A673 (cell line): ENCODE measurements around the gene TMEM270. TPM values are rescaled to one million over a fixed set of nuclear protein-coding genes. Genes with fewer than 3 reads are reported as not detected.

Experiments
- BruUV-seq: library from RNA; stranded (reverse); fragments of 400-500 nt; replicated peaks from 2 replicates; lab custom pipeline; 2021; lab: Mats Ljungman, UMichigan
- CTCF ChIA-PET: fragments of 300-600 bp; sonication (Branson Sonifier 250); formaldehyde crosslinking; loops from one replicate; lab custom pipeline; 2022; ENCODE audit warnings: antibody characterized with exemption; lab: Charles Lee
- POLR2A ChIA-PET: fragments of 300-600 bp; sonication (Branson Sonifier 250); formaldehyde crosslinking; loops from one replicate; lab custom pipeline; 2022; ENCODE audit warnings: antibody characterized with exemption; ENCODE audit not compliant: low non-redundant PET; lab: Charles Lee
- DNase-seq: peaks from one replicate; pipeline ENCODE4 v3.0.0-alpha.2; 2015; ENCODE audit warnings: low spot score
- H3K27ac ChIP-seq: fragments of 200-600 bp; sonication (generic); 2 replicates; pipeline ENCODE4 v1.5.1; 2016; ENCODE audit warnings: mixed run types, low read depth, mild to moderate bottlenecking, mixed read lengths, antibody characterized with exemption, low read length; ENCODE audit not compliant: poor library complexity, severe bottlenecking
- H3K27me3 ChIP-seq: fragments of 200-600 bp; sonication (generic); replicated peaks from 2 replicates; pipeline ENCODE4 v1.6.1; 2017; ENCODE audit warnings: mixed run types, low read depth, mild to moderate bottlenecking, mixed read lengths, antibody characterized with exemption, low read length; ENCODE audit not compliant: insufficient read depth, poor library complexity
- H3K36me3 ChIP-seq: fragments of 200-600 bp; sonication (generic); 2 replicates; pipeline ENCODE4 v1.6.1; 2016; ENCODE audit warnings: mixed run types, mild to moderate bottlenecking, mixed read lengths, antibody characterized with exemption, low read length; ENCODE audit not compliant: insufficient read depth, poor library complexity, severe bottlenecking
- H3K4me1 ChIP-seq: fragments of 200-600 bp; sonication (generic); 2 replicates; pipeline ENCODE4 v1.6.1; 2017; ENCODE audit warnings: mixed run types, mild to moderate bottlenecking, mixed read lengths, antibody characterized with exemption, low read length; ENCODE audit not compliant: insufficient read depth, poor library complexity, severe bottlenecking
- H3K4me3 ChIP-seq: fragments of 200-600 bp; sonication (generic); 2 replicates; pipeline ENCODE4 v1.5.1; 2016; ENCODE audit warnings: low read depth, mixed run types, mild to moderate bottlenecking, mixed read lengths, low read length; ENCODE audit not compliant: poor library complexity, severe bottlenecking
- H3K9me3 ChIP-seq: fragments of 200-600 bp; sonication (generic); 2 replicates; pipeline ENCODE4 v1.6.1; 2016; ENCODE audit warnings: mixed run types, low read depth, mild to moderate bottlenecking, mixed read lengths, antibody characterized with exemption, low read length; ENCODE audit not compliant: poor library complexity, severe bottlenecking
- EZH2 ChIP-seq: fragments of 200-600 bp; sonication (generic); IDR thresholded peaks from 2 replicates; pipeline ENCODE4 v1.6.1; 2017; ENCODE audit warnings: borderline replicate concordance, low read depth, mild to moderate bottlenecking, mixed read lengths, antibody characterized with exemption, low read length; ENCODE audit not compliant: poor library complexity, severe bottlenecking
- intact Hi-C: fragments of 100-400 bp; cut with micrococcal nuclease; formaldehyde crosslinking; loops from one replicate; pipeline ENCODE4 v1.10.0; 2022; ENCODE audit not compliant: unreplicated experiment
- total RNA-seq: library from RNA; stranded (reverse); gene quantifications from 2 replicates; pipeline ENCODE4 v1.2.3, GENCODE V29; 2021
- TF ChIP-seq, protein P1 (sequence below): fragments of 300-800, 200-600 bp; sonication (generic); conservative IDR thresholded peaks from 2 replicates; pipeline ENCODE4 v1.5.1; 2017; ENCODE audit warnings: low read depth, mild to moderate bottlenecking, antibody characterized with exemption, low read length, moderate library complexity, mixed read lengths

TMEM270 gene
- total RNA-seq, 1 experiment from 2014 or later, result not detected

DNA sequence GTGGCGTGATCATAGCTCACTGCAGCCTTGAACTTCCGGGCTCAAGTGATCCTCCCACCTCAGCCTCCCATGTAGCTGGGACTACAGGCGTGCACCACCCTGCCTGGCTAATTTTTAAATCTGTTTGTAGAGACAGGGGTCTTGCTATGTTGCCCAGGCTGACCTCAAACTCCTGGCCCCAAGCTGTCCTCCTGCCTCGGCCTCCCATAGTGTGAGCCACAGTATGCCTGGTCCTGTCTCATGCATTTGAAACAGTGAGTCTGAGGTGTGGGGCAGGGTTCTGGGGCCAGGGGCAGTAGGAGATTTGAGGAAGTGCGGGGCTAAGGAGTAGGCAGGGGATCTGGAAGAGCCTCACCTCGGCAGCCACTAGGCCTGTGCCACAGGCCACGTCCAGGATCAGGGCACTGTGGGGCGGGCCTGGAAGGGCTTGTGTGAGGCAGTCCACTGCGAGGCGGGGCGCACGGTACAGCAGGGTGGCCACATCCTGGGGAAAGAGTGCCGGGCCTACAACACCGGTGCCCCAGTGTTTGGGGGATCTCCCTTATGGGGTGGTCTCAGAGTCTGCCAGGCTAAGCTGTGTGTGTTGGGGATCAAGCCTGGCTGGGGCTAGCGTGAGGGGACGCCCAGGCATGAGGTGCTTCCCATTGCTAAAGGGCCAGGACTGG is 20.1 kb upstream of the TMEM270 start:
- intact Hi-C loops, result no loop called here
- no peak for DNase-seq
- CTCF ChIA-PET, result no interaction called here
- Histone ChIP-seq H3K27ac (no peak overlapping the region), H3K27me3 (no peaks in the 10 kb centered on the region), H3K4me1 (peaks cover 10% of the 10 kb centered on the region), H3K9me3 (no peaks in the 10 kb centered on the region), H3K4me3 (no peak overlapping the region), H3K36me3 (no peaks in the 10 kb centered on the region)
- POLR2A ChIA-PET, result no interaction called here
- TF ChIP-seq, protein P1, sequence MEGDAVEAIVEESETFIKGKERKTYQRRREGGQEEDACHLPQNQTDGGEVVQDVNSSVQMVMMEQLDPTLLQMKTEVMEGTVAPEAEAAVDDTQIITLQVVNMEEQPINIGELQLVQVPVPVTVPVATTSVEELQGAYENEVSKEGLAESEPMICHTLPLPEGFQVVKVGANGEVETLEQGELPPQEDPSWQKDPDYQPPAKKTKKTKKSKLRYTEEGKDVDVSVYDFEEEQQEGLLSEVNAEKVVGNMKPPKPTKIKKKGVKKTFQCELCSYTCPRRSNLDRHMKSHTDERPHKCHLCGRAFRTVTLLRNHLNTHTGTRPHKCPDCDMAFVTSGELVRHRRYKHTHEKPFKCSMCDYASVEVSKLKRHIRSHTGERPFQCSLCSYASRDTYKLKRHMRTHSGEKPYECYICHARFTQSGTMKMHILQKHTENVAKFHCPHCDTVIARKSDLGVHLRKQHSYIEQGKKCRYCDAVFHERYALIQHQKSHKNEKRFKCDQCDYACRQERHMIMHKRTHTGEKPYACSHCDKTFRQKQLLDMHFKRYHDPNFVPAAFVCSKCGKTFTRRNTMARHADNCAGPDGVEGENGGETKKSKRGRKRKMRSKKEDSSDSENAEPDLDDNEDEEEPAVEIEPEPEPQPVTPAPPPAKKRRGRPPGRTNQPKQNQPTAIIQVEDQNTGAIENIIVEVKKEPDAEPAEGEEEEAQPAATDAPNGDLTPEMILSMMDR, result no peak
- TF ChIP-seq EZH2, result no peak
- no TSS peak for BruUV-seq

DNA sequence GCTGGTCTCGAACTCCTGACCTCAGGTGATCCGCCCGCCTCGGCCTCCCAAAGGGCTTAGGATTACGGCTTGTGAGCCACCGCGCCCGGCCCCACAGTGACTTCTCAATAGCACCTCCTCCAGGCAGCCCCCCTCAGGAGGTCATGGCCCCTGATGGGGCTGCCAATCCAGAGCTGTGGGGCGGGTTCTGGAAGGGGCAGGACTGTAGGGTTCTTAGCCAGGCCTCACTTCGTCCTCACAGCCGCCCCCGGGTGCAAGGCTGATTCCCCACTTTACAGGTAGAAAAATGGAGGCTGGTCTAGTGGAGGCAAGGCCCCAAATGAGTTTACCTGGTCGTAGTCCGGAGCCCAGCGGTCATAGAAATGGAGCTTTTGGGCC is 19.3 kb upstream of the TMEM270 start:
- Histone ChIP-seq H3K4me1 (peaks cover 10% of the 10 kb centered on the region), H3K4me3 (peak overlapping the region; percentile 65), H3K27me3 (no peaks in the 10 kb centered on the region), H3K36me3 (no peaks in the 10 kb centered on the region), H3K27ac (peak overlapping the region; percentile 56), H3K9me3 (no peaks in the 10 kb centered on the region)
- ChIA-PET CTCF (no interaction called here), POLR2A (no interaction called here)
- no TSS peak for BruUV-seq
- no peak for TF ChIP-seq EZH2
- TF ChIP-seq, protein P1, result no peak
- intact Hi-C loops, result no loop called here
- no peak for DNase-seq

DNA sequence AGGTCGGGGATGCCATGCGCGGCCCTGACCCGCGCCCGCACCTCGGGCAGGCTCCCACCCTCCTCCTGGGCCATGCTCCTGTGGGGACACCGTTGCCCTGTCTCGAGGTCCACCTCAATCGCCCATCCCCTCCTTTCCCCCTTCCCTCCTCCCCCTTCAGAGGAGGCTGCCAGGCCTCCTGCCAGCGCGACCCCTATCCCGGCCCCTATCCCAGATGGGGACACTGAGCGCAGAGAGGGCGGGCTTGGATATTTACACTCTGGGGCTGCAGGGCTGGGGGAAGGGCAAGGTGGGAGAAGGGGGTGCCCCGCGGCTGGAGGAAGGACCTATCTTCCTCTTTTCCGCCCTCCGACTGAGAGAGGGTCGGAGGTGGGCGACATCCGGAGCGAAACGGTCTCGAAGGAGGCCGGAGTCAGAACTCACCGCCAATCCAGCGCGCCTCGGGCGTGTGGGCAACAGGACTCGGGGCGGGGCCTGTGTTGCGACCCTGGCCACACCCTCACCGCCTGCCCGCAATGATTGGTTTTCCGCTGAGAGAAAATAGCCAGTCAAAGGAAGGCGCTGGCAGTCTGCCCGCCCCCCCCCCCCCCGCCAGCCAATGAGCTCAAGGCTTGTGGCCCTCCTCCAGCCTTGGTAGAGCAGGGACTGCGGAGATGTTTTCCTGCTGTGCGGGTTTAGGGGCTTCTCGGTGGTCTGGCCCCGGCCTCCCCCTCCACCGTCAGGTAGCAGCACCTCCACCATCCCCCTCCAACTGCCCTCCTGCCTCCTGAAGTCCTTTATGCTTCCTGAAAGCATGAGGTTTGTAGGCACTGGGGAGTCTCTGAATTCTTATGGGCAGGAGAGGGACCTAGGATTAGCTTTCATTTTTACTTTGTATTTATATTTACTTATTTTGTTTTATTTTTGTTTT is 18.6 kb upstream of the TMEM270 start, which contains the start of gene METTL27:
Gene METTL27, minus strand, starts transcription at position 450 of the 910 bp plus-strand sequence. Its CDS starts 376 bp downstream, at position 74.
- ChIA-PET POLR2A (interaction anchor here (0.6 kb wide), 1 partner anchor 481 kb away, joined by 3 read pairs; no protein-coding TSS in a partner anchor), CTCF (interaction anchor here (0.5 to 0.9 kb wide), 3 partner anchors 9 to 185 kb away, joined by 3 to 4 read pairs (median 3); no protein-coding TSS in a partner anchor)
- no peaks in the 10 kb centered on the region for H3K27me3 ChIP-seq
- H3K36me3 ChIP-seq, result no peaks in the 10 kb centered on the region
- H3K4me3 ChIP-seq, result peak within 1 kb of the TSS; percentile 65
- peak; percentile 95 for DNase-seq
- intact Hi-C loops, result no loop called here
- H3K9me3 ChIP-seq, result no peaks in the 10 kb centered on the region
- peak within 1 kb of the TSS; percentile 56 for H3K27ac ChIP-seq
- TF ChIP-seq, protein P1, result no peak
- TF ChIP-seq EZH2, result no peak
- BruUV-seq, result no TSS peak
- peaks cover 10% of the 10 kb centered on the region for H3K4me1 ChIP-seq
